GM12875 (cell line): ENCODE data around the gene AGAP1.

ENCODE experiments used
- H3K4me3 ChIP-seq: one replicate; pipeline ENCODE4 v1.5.1; 2011; ENCODE audit warnings: low read depth, low read length, control low read depth
- CTCF ChIP-seq: IDR thresholded peaks from 2 replicates; pipeline ENCODE4 v1.5.1; 2011; ENCODE audit warnings: low read depth, mild to moderate bottlenecking, control low read depth, inconsistent platforms, low read length, moderate library complexity, borderline replicate concordance; ENCODE audit not compliant: insufficient read depth

Gene AGAP1

GRCh38 chr2:235453605-235454151, 40.2 kb upstream of the AGAP1 start:
- H3K4me3 ChIP-seq = no peak overlapping the region
- no peak for TF ChIP-seq CTCF

- TF ChIP-seq CTCF = no peak
- H3K4me3 ChIP-seq = no peak overlapping the region
Measured at GRCh38 chr2:235458839-235459273, 35.0 kb upstream of the AGAP1 start.

- no peak overlapping the region for H3K4me3 ChIP-seq
- no peak for TF ChIP-seq CTCF
Measured at GRCh38 chr2:235460548-235461047, 33.2 kb upstream of the AGAP1 start.

GRCh38 chr2:235461763-235462414, 32.0 kb upstream of the AGAP1 start:
- no peak for TF ChIP-seq CTCF
- no peak overlapping the region for H3K4me3 ChIP-seq

- TF ChIP-seq CTCF = no peak
- no peak overlapping the region for H3K4me3 ChIP-seq
Measured at GRCh38 chr2:235462415-235462790, 31.4 kb upstream of the AGAP1 start.

- no peak overlapping the region for H3K4me3 ChIP-seq
- TF ChIP-seq CTCF = no peak
Measured at GRCh38 chr2:235463893-235464292, 29.9 kb upstream of the AGAP1 start.

GRCh38 chr2:235467588-235467987, 26.3 kb upstream of the AGAP1 start:
- no peak overlapping the region for H3K4me3 ChIP-seq
- no peak for TF ChIP-seq CTCF
